Thyroid gland (tissue), 4 donors: ENCODE data around the gene C9orf78. TPM values are rescaled to one million over a fixed set of nuclear protein-coding genes. Genes with fewer than 3 reads are reported as not detected.

Experiments
- DNase-seq, 2 donors: peaks; one replicate each; pipeline ENCODE4 v3.0.0-alpha.2; 2019
- H3K27ac ChIP-seq, 3 donors: fragments of 200-600 bp; sonication (generic); 1 replicate in 2 of 3; 2 replicates in 1 of 3; pipeline ENCODE4 v1.5.1; 2016 to 2019; ENCODE audit warnings: mild to moderate bottlenecking in 1 of 3, moderate library complexity in 1 of 3
- H3K27me3 ChIP-seq: fragments of 200-600 bp; sonication (generic); one replicate; pipeline ENCODE4 v1.5.1; 2019
- H3K36me3 ChIP-seq, 2 donors: fragments of 200-600 bp; sonication (generic); one replicate each; pipeline ENCODE4 v1.5.1; 2016 to 2019
- H3K4me1 ChIP-seq, 2 donors: fragments of 200-600 bp; sonication (generic); one replicate each; pipeline ENCODE4 v1.5.1; 2017 to 2019
- H3K4me3 ChIP-seq, 3 donors: fragments of 200-600 bp; sonication (generic); replicated peaks in 1 of 3; 1 replicate in 2 of 3; 2 replicates in 1 of 3; pipeline ENCODE4 v1.5.1; 2016; ENCODE audit warnings: mild to moderate bottlenecking in 1 of 3
- H3K9me3 ChIP-seq: fragments of 200-600 bp; sonication (generic); one replicate; pipeline ENCODE4 v1.5.1; 2017
- CTCF ChIP-seq, 6 experiments: fragments of 200-600 bp in 3 of 6; fragments of 450-650 bp in 3 of 6; sonication (generic) in 3 of 6; IDR thresholded peaks; one replicate each; pipeline ENCODE4 v1.5.1; 2016 to 2019; ENCODE audit warnings: antibody characterized with exemption in 6 of 6, mild to moderate bottlenecking in 2 of 6, inconsistent platforms in 1 of 6, moderate library complexity in 1 of 6
- POLR2A ChIP-seq, 2 donors: fragments of 450-650 bp; IDR thresholded peaks; one replicate each; pipeline ENCODE4 v1.6.1; 2017; ENCODE audit warnings: antibody characterized with exemption in 2 of 2, mild to moderate bottlenecking in 2 of 2, moderate library complexity in 1 of 2
- WGBS, 2 donors: methylation state at CpG; one replicate each; pipeline ENCODE4 v1.1.5; 2017; 5-methylcytosine and 5-hydroxymethylcytosine counted together
- intact Hi-C: fragments of 100-400 bp; cut with DNase I; formaldehyde crosslinking; loops from one replicate; pipeline ENCODE4 v1.15.1; 2023
- total RNA-seq, 4 donors: library from RNA; depleted of rRNA; stranded (reverse); fragments of >200 nt; gene quantifications; one replicate each; pipeline ENCODE4 v1.2.3, GENCODE V29; 2016

Gene C9orf78
- total RNA-seq, 4 donors from 2014 or later, result 59.4 to 89.2 (median 81.4) TPM

GRCh38 chr9:129783516-129784361, 51.3 kb downstream of the C9orf78 start:
- H3K27ac ChIP-seq, result no peak overlapping the region
- intact Hi-C loops, result loop anchor here (2.0 kb wide), 1 partner anchor 47 kb away; no protein-coding TSS in a partner anchor
- peak; percentile 64 to 65 for DNase-seq
- TF ChIP-seq CTCF (IDR thresholded peaks at IDR 0.05) (peak; percentile 59 to 91 (median 88)), POLR2A (IDR thresholded peaks at IDR 0.05) (no peak)
- H3K4me3 ChIP-seq, result no peak overlapping the region
- no peaks in the 10 kb centered on the region for H3K36me3 ChIP-seq
- WGBS, 2 donors, result 35 to 37% methylated on average over 14 of the region's 14 CpGs
- H3K9me3 ChIP-seq, result no peaks in the 10 kb centered on the region
- H3K4me1 ChIP-seq, result no peaks in the 10 kb centered on the region
- H3K27me3 ChIP-seq, result no peaks in the 10 kb centered on the region

- intact Hi-C loops, result loop anchor here (2.0 kb wide), 1 partner anchor 45 kb away; no protein-coding TSS in a partner anchor
- peaks cover 0 to 6% of the 10 kb centered on the region in 2 donors for H3K4me1 ChIP-seq
- no peaks in the 10 kb centered on the region for H3K36me3 ChIP-seq
- H3K27me3 ChIP-seq, result no peaks in the 10 kb centered on the region
- no peaks in the 10 kb centered on the region for H3K9me3 ChIP-seq
- DNase-seq, result no peak
- WGBS, 2 donors, result 70 to 88% methylated on average over 5 of the region's 5 CpGs
- no peak overlapping the region for H3K4me3 ChIP-seq
- TF ChIP-seq POLR2A (IDR thresholded peaks at IDR 0.05), result no peak
- no peak for TF ChIP-seq CTCF (IDR thresholded peaks at IDR 0.05)
- H3K27ac ChIP-seq, result no peak overlapping the region
These were observed 53.1 kb downstream of the C9orf78 start for GRCh38 chr9:129781981-129782380.

GRCh38 chr9:129781131-129781530, 53.9 kb downstream of the C9orf78 start:
- Histone ChIP-seq H3K4me1 (peaks cover 0 to 6% of the 10 kb centered on the region in 2 donors), H3K36me3 (no peaks in the 10 kb centered on the region), H3K27me3 (no peaks in the 10 kb centered on the region), H3K27ac (no peak overlapping the region), H3K4me3 (no peak overlapping the region), H3K9me3 (no peaks in the 10 kb centered on the region)
- intact Hi-C loops, result no loop called here
- DNase-seq, result no peak
- 78 to 80% methylated on average over 8 of the region's 8 CpGs for WGBS, 2 donors
- no peak for TF ChIP-seq POLR2A (IDR thresholded peaks at IDR 0.05)
- TF ChIP-seq CTCF (IDR thresholded peaks at IDR 0.05), result no peak

GRCh38 chr9:129779560-129780190, 55.4 kb downstream of the C9orf78 start:
- no peak overlapping the region for H3K4me3 ChIP-seq
- H3K27me3 ChIP-seq, result peaks cover 2% of the 10 kb centered on the region
- intact Hi-C loops, result no loop called here
- no peaks in the 10 kb centered on the region for H3K9me3 ChIP-seq
- WGBS, 2 donors, result 89% methylated on average over 7 of the region's 7 CpGs
- peaks cover 0 to 6% of the 10 kb centered on the region in 2 donors for H3K4me1 ChIP-seq
- no peak overlapping the region for H3K27ac ChIP-seq
- no peak for DNase-seq
- no peaks in the 10 kb centered on the region for H3K36me3 ChIP-seq
- TF ChIP-seq CTCF (IDR thresholded peaks at IDR 0.05) (no peak), POLR2A (IDR thresholded peaks at IDR 0.05) (no peak)

- Histone ChIP-seq H3K27me3 (peaks cover 3% of the 10 kb centered on the region), H3K4me3 (no peak overlapping the region), H3K4me1 (peaks cover 0 to 6% of the 10 kb centered on the region in 2 donors), H3K36me3 (no peaks in the 10 kb centered on the region), H3K9me3 (no peaks in the 10 kb centered on the region), H3K27ac (no peak overlapping the region)
- DNase-seq, result no peak
- TF ChIP-seq POLR2A (IDR thresholded peaks at IDR 0.05) (no peak), CTCF (IDR thresholded peaks at IDR 0.05) (no peak)
- WGBS, 2 donors, result 78 to 83% methylated on average over 3 of the region's 3 CpGs
- intact Hi-C loops, result no loop called here
These were observed 56.6 kb downstream of the C9orf78 start for GRCh38 chr9:129778469-129778868.
